Thoracic aorta (tissue), 2 donors: ENCODE data around the gene ATG16L1. TPM values are rescaled to one million over a fixed set of nuclear protein-coding genes. Genes with fewer than 3 reads are reported as not detected.

Source experiments
- ATAC-seq: fragments of 150-250 bp; one replicate; pipeline ENCODE4 v1.8.0; 2017; ENCODE audit warnings: low read depth; ENCODE audit not compliant: insufficient number of reproducible peaks, low FRiP score
- DNase-seq: peaks from one replicate; pipeline ENCODE4 v3.0.0-alpha.2; 2020; ENCODE audit warnings: low spot score
- H3K27ac ChIP-seq, 2 donors: fragments of 200-600 bp; sonication (generic); 1 replicate in 1 of 2; 2 replicates in 1 of 2; pipeline ENCODE4 v1.5.1; 2016; ENCODE audit warnings: mild to moderate bottlenecking in 2 of 2, moderate library complexity in 2 of 2
- H3K27me3 ChIP-seq: fragments of 200-600 bp; sonication (generic); replicated peaks from 2 replicates; pipeline ENCODE4 v1.6.0; 2016; ENCODE audit warnings: mild to moderate bottlenecking; ENCODE audit not compliant: insufficient read depth
- H3K36me3 ChIP-seq: fragments of 200-600 bp; sonication (generic); one replicate; pipeline ENCODE4 v1.5.1; 2016
- H3K4me1 ChIP-seq, 2 donors: fragments of 200-600 bp; sonication (generic); 1 replicate in 1 of 2; 2 replicates in 1 of 2; pipeline versions ENCODE4 v1.5.1 to v1.6.0; 2016; ENCODE audit warnings: low read depth in 2 of 2, mild to moderate bottlenecking in 1 of 2; ENCODE audit not compliant: control insufficient read depth in 1 of 2
- H3K4me3 ChIP-seq: fragments of 200-600 bp; sonication (generic); 2 replicates; pipeline ENCODE4 v1.5.1; 2016; ENCODE audit warnings: mild to moderate bottlenecking
- H3K9me3 ChIP-seq: fragments of 200-600 bp; sonication (generic); 2 replicates; pipeline ENCODE4 v1.5.1; 2016
- CTCF ChIP-seq: fragments of 200-600 bp; sonication (generic); IDR thresholded peaks from one replicate; pipeline ENCODE4 v1.5.1; 2019; ENCODE audit warnings: antibody characterized with exemption
- total RNA-seq, 2 donors: library from RNA; depleted of rRNA; stranded (reverse); fragments of >200 nt; gene quantifications; one replicate each; pipeline versions ENCODE4 v1.1.0 to v1.2.3, GENCODE V29; 2016

ATG16L1 gene
- total RNA-seq, 2 donors from 2014 or later: 21.8 to 63.2 TPM

- H3K4me3 ChIP-seq: no peak overlapping the region
- no peak for TF ChIP-seq CTCF
- H3K36me3 ChIP-seq: no peaks in the 10 kb centered on the region
- no peak for ATAC-seq
- no peak overlapping the region for H3K27ac ChIP-seq
- no peaks in the 10 kb centered on the region for H3K9me3 ChIP-seq
- DNase-seq: no peak
- H3K4me1 ChIP-seq: peaks cover 9 to 25% of the 10 kb centered on the region in 2 donors
- H3K27me3 ChIP-seq: no peaks in the 10 kb centered on the region
Observed at GRCh38 chr2:233213011-233213410, 38.5 kb upstream of the ATG16L1 start.

GRCh38 chr2:233213975-233214374, 37.5 kb upstream of the ATG16L1 start:
- Histone ChIP-seq H3K36me3 (no peaks in the 10 kb centered on the region), H3K27ac (no peak overlapping the region), H3K4me3 (no peak overlapping the region), H3K27me3 (no peaks in the 10 kb centered on the region), H3K4me1 (peaks cover 9 to 25% of the 10 kb centered on the region in 2 donors), H3K9me3 (no peaks in the 10 kb centered on the region)
- ATAC-seq (no peak), DNase-seq (no peak)
- no peak for TF ChIP-seq CTCF

- DNase-seq (no peak), ATAC-seq (no peak)
- Histone ChIP-seq H3K4me3 (no peak overlapping the region), H3K27ac (no peak overlapping the region), H3K27me3 (no peaks in the 10 kb centered on the region), H3K9me3 (no peaks in the 10 kb centered on the region), H3K36me3 (no peaks in the 10 kb centered on the region), H3K4me1 (no peaks in the 10 kb centered on the region)
- no peak for TF ChIP-seq CTCF
Observed at GRCh38 chr2:233217892-233218377, 33.5 kb upstream of the ATG16L1 start.

GRCh38 chr2:233218836-233219235, 32.6 kb upstream of the ATG16L1 start:
- no peak overlapping the region for H3K4me3 ChIP-seq
- H3K9me3 ChIP-seq: no peaks in the 10 kb centered on the region
- DNase-seq: no peak
- no peaks in the 10 kb centered on the region for H3K36me3 ChIP-seq
- no peak for ATAC-seq
- no peak for TF ChIP-seq CTCF
- H3K4me1 ChIP-seq: no peaks in the 10 kb centered on the region
- H3K27ac ChIP-seq: no peak overlapping the region
- no peaks in the 10 kb centered on the region for H3K27me3 ChIP-seq

GRCh38 chr2:233219848-233220247, 31.6 kb upstream of the ATG16L1 start:
- Histone ChIP-seq H3K27me3 (no peaks in the 10 kb centered on the region), H3K27ac (no peak overlapping the region), H3K9me3 (no peaks in the 10 kb centered on the region), H3K4me3 (no peak overlapping the region), H3K36me3 (no peaks in the 10 kb centered on the region), H3K4me1 (no peaks in the 10 kb centered on the region)
- TF ChIP-seq CTCF: no peak
- ATAC-seq (no peak), DNase-seq (no peak)
